ENCODE data around the gene WWC1.

Gene WWC1

DNA sequence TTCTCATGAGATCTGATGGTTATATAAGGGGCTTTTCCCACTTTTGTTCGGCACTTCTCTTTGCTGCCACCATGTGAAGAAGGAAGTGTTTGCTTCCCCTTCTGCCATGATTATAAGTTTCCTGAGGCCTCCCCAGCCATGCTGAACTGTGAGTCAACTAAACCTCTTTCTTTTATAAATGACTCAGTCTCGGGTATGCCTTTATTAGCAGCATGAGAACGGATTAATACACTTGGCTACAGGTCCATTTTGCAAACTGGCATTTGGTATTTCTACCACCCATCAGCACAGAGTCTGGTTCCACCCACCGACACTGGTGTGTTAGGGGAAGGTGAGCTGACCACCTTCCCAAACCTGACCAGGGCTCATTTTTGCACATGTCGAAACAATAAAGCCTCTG lies 146.9 kb downstream of the WWC1 start:
- DNase-seq (ENCODE audit: low read depth in 2 of 2) = no peak

DNA sequence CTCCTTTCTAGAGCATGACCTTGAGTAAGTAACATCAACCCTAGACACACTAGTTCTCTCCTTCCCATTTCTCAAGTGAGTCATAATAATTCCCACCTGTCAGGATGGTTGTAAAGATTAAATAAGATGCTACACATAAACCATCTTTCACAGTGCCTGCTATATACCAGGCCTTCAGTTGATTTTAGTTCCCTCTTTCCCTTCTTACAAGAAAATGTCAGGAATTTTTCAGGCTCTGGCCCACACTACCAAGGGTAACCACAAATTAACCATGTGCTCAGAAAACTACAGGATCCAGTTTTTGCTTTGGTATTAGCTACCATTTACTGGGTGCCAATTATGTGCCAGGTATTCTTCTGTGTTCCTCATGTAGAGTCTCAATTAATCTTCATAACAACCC lies 152.1 kb downstream of the WWC1 start:
- DNase-seq (ENCODE audit: low read depth in 2 of 2) = no peak

DNA sequence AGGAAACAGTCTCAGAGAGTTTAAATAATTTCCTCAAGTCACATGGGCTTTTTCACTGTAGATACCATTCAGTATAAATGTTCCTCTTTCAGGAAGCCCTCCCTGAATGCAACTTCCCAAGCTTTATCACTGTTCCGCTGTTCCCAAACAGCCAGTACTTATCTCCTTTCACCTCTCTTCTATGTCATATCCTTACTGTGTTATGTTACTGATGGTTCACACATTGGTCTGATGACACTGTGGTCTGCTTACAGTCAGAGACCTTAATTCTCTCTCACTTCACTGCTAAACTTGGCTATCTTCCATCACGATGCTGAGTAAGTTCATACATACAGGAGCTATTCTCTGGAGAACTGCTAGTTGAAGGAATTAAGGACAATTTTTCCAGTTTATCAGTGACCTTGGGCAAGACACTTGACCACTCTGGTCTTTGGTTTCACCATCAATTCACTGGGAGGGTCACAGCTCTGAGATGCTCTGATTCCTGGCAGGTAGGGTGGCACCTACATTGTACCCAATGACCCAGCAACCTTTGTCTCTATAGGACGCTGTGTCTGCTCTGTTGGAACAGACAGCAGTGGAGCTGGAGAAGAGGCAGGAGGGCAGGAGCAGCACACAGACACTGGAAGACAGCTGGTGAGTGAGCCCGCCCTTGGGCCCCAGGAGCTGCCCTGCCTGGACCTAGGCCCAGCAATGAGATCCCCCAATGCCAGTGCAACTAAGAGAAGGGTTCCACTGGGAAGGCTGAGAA lies 152.7 kb downstream of the WWC1 start:
- no peak for DNase-seq (ENCODE audit: low read depth in 2 of 2)

DNA sequence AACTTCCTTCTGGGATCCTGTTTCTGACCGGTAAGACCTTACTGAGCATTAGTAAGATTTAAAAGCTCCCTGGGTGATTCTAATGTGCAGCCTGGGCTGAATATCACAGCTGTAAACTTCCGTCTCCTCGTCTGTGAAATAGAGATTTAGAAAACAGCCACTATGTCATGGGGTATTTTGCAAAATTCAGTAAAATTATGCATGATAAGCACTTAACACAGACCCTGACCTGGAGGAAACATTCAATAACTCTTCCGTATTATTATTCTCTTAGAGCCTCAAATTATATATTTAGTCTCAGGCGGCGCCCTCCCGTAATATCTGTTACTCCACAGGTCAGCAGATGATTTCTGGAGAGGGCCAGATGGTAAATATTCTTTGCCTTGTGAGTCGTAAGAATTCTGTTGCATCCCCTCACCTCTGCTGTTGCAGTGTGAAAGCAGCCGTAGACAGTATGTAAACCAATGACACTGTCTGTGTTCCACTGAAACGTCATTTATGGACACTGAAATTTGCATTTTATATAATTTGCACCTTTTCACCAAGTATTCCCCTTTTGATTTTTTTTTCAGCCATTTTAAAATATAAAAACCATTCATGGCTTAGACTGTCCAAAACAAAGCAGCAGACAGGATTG lies 155.7 kb downstream of the WWC1 start:
- DNase-seq (ENCODE audit: low read depth in 2 of 2) = no peak

DNA sequence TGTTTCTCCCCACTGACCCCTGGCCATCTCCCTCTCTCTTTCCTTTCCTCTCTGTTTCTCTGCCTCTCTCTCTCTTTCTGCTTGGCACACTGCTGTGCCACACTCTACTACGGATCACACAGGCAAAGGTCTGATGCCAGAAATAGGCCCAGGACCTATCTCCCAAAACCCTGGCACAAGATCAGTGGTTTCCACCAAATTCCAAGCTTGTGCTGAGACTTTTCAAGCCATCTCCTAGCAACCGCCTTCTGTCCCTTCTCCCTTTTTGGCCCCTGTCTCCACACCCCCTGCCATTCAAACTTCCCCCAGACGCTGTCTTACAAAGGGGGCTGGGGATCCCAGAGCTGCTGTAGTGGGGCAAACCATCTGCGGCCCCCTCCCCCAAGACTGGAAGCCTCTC lies 156.4 kb downstream of the WWC1 start:
- no peak for DNase-seq (ENCODE audit: low read depth in 2 of 2)

DNA sequence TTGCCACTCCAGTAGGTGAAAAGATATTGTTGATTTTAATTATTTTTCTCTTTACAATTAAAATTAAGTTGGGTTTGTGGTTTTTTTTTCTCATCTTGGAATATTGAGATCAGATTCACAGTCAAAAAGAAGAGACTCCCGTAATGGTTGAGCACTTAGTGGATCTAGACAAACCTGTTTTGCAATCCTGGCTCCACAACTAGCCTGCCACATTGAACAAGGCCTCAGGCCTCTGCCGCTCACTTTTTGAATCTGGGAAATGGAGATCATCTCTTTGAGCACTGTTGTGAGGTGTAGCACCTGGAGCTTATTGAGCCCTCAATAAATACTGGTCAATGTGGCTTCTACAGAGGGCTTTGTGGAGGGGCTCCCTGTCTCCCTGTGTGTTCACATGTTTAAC lies 157.7 kb downstream of the WWC1 start:
- no peak for DNase-seq (ENCODE audit: low read depth in 2 of 2)

DNA sequence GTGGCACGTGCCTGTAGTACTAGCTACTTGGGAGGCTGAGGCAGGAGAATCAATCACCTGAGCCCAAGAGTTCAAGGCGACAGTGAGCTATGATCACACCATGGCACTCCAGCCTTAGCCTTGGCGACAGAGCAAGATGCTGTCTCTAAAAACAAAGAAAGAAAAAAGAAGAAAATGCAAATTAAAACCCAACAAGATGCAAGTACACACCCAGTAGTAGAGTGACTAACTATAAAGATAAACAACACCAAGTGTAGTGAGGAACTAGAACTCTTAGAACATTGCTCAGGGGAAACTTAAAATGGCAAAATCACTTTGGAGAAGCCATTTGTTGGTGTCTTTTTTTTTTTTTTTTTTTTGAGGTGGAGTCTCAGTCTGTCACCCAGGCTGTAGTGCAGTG lies 160.1 kb downstream of the WWC1 start:
- DNase-seq (ENCODE audit: low read depth in 2 of 2) = no peak

DNA sequence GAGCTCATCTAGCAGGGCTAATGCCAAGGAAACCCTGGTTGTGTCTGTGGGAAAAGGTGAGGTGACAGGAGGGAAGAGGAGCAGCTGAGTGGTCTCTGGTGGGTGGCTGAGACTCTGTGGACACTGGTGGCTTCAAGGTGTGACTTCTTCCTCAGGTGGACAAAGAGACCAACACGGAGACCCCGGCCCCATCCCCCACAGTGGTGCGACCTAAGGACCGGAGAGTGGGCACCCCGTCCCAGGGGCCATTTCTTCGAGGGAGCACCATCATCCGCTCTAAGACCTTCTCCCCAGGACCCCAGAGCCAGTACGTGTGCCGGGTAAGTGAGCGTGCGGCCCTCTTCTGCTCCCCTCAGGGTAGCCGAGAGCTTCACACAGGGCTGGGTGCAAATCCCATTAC lies 163.8 kb downstream of the WWC1 start:
- no peak for DNase-seq (ENCODE audit: low read depth in 2 of 2)

DNA sequence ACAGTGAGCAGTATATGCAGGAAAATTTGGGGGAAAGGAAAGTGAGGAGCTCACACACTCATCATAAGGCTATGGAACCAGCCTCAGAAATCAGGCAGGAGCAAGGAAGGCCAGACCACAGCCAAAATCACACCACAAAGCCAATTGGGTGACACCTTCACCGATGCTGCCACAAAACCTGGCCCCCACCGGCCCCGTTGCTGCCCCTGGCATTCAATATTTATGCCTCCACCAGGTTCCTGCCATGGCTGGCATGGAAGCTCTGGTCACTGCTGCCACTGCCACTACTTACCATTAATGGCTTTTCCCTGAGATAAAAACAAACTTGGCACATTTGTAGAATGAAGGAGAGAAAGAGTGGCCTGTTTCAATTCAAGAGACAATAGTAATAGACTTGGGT lies 166.1 kb downstream of the WWC1 start:
- no peak for DNase-seq (ENCODE audit: low read depth in 2 of 2)

DNA sequence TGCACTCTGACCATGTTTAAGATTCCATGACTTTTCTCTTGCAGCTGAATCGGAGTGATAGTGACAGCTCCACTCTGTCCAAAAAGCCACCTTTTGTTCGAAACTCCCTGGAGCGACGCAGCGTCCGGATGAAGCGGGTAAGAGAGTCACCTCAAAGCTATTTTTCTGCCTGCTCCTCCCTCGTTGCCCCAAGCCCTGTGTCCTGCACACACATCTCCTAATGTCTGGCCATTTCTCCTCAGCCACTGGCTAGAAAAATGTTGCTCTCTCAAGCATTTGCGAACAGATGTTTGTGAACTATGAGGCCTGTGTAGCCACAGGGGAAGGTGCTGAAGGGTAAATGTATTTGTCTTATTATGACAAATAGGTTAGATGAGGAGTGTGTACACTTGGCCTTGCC lies 169.2 kb downstream of the WWC1 start:
- DNase-seq (ENCODE audit: low read depth in 2 of 2) = no peak

DNA sequence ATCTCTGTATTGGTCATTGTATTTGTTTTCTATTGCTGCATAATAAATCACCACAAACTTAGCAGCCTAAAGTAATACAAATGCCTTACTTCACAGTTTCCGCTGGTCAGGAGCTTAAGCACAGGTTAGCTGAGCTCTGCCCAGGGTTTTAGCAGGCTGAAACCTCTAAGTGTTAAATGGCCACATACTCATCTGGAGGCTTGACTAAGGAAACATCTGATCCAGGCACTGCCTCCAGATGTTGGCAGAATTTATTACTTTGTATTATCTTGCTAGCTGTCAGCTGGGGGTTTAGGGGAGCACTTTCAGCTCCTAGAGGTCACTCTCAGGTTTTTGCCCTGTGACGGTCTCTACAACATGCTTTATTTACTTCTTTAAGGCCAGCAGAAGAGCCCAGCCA lies 171.6 kb downstream of the WWC1 start:
- no peak for DNase-seq (ENCODE audit: low read depth in 2 of 2)

DNA sequence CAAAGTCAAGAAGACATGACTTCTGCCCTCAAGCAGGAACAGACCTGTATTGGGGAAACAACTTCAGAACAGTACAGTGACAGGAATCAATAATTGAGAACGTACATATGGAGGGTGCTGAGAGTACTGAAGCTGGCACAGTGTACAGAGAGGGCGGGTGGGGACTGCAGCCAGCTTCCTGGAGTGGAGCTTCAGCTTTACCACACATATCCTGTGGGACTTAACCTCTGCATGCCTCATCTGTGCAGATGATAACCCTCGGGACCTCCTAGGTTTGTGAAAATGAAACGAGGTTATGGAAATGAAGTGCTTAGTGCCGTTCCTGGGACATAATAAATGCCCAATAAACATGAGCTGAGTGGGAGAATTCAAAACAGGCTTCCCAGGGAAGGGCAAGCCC lies 172.8 kb downstream of the WWC1 start:
- no peak for DNase-seq (ENCODE audit: low read depth in 2 of 2)

DNA sequence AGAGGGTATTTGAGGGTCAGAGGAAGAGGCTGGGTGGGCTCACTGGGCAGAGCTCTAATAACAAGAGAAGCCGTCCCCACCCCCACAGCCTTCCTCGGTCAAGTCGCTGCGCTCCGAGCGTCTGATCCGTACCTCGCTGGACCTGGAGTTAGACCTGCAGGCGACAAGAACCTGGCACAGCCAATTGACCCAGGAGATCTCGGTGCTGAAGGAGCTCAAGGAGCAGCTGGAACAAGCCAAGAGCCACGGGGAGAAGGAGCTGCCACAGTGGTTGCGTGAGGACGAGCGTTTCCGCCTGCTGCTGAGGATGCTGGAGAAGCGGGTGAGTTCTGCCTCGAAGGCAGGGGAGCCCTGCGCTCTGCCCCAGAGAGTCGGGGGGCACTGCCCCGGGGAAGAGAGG lies 173.2 kb downstream of the WWC1 start:
- no peak for DNase-seq (ENCODE audit: low read depth in 2 of 2)

DNA sequence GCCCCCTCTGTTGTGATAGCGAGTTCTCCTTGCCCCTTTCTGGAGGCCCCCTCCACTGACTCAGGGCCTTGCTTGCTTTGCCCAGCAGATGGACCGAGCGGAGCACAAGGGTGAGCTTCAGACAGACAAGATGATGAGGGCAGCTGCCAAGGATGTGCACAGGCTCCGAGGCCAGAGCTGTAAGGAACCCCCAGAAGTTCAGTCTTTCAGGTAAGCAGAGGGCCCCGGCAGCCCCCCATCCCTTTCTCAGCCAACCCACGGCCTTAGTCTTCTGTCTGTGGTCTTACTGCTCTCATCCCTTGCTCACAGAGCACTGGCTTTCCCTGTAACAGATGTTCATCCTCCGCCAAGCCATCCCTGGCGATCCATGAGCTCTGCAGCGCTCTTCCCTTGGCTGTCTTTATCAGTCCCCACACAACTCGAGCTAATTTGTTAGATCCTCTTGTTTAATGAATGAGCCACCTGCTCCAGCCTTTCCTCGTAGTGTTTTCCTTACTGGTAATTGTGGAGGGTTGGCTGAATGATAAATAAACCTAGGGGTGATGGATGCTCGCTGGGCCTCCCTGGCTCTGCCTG lies 176.4 kb downstream of the WWC1 start:
- no peak for DNase-seq (ENCODE audit: low read depth in 2 of 2)

DNA sequence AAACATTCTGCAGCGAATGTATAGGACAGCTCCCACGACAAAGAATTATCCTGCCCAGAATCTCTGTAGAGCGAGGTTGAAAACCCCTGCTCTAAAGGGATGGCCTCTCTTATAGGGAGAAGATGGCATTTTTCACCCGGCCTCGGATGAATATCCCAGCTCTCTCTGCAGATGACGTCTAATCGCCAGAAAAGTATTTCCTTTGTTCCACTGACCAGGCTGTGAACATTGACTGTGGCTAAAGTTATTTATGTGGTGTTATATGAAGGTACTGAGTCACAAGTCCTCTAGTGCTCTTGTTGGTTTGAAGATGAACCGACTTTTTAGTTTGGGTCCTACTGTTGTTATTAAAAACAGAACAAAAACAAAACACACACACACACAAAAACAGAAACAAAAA lies 177.4 kb downstream of the WWC1 start:
- DNase-seq (ENCODE audit: low read depth in 2 of 2) = no peak

DNA sequence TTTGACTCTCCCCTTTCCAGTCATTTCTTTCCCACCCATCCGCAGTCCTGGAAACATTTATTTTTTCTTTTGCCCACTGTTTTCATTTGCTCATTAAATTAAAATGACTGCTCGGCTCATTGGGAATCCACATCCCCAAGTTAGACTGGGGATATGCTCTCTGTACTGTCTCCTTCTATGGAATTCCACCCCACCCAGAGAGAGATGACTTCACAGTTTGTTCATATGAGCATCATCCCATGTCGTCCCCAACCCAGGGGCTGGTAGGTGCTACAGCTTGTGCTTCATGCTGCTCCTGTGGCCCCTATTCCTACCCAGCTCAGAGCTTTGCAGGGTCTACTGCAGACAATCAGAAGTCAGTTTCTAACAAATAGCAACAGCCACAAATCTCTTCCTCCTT lies 178.4 kb downstream of the WWC1 start:
- DNase-seq (ENCODE audit: low read depth in 2 of 2) = no peak

DNA sequence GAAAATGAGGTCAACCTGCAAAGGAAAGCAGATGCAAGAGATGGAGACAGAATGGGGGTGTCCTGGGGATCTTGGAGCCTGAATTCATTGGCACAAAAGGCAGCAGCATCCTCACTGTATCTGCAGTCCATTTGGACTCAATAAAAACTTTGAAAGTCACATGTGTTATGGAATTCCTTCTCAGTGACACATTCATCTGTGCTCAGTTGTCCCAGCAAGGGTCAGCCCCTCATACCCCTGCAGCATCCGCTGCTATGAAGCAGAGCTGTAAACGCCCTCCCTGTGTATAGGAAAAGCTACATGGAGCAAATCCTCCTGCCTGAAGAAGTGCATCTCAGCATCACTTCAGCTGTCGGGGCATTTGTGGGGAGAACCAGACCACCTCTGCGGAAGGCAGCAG lies 180.3 kb downstream of the WWC1 start:
- DNase-seq (ENCODE audit: low read depth in 2 of 2) = no peak

DNA sequence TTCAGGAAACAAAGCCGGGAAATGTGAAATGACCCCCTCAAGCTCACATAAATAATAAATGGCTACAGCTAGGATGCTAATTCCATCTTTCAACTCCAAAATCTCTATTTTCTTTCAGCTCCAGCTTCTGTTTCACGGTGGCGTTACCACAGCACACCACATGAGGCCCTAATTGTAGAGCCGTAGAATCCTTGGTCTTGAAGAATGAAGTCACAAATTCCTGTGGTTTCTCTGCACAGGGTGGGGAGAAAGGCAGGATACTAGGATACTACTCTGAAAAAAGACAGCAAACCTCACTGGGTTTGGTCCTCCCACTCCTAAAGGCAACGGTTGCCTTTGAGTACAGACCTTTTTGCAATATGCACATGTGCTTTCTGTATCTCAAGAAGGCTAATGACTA lies 180.9 kb downstream of the WWC1 start:
- no peak for DNase-seq (ENCODE audit: low read depth in 2 of 2)

DNA sequence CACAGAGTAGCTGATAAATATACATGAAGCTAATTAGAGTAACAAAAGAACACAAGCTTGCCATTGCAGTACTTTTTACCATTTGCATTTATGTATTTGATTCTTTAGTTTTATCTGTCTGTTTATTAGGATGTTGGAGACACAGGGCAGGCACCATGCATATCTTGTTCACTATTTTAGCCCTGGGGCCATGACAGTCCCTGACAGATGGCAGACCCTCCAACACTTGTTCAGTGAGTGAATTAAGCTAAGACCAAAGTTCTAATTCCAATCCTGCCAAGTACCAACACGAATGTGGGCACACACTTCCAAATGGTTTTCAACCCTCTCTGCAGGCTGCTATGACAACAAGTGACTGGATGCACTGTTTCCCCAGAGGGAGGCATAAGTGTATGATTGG lies 182.9 kb downstream of the WWC1 start:
- DNase-seq (ENCODE audit: low read depth in 2 of 2) = no peak

DNA sequence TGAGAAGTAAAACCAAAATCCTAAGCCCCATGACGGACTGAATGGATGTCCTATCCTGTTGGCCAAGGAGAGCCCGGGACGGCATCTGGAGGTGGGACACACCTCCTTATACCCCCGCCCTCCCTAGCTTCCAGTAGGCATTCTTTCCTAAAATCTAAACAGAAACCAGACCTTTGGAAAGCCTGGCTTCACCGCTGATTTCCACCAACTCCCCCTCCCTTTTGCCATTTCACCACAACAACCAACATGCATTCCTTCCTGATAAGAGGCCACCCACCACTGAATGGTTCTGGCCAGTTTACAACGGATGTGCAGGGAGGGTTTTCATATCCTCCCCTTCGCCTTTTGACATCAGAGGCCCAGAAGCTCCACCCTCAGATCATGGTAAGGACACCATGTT lies 185.6 kb downstream of the WWC1 start:
- no peak for DNase-seq (ENCODE audit: low read depth in 2 of 2)

DNA sequence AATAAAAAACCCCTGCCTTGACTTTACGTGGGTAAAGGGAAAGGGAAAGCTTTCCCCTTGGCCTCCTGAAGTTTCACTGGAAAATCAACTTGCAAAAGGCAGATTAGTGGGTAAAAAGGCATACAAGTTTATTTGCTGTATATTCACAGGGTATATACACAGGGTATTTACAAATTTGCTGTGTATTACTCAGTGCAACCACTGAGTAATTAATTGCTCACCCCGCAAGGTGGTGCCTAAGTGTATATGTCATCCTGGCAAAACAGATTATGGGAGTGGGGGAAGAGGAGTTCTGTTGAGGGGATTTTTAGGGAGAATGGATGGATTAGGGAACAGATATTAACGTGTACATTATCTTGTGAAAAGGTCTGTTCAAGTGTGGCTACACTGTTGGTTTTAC lies 187.7 kb downstream of the WWC1 start:
- DNase-seq (ENCODE audit: low read depth in 2 of 2) = no peak

DNA sequence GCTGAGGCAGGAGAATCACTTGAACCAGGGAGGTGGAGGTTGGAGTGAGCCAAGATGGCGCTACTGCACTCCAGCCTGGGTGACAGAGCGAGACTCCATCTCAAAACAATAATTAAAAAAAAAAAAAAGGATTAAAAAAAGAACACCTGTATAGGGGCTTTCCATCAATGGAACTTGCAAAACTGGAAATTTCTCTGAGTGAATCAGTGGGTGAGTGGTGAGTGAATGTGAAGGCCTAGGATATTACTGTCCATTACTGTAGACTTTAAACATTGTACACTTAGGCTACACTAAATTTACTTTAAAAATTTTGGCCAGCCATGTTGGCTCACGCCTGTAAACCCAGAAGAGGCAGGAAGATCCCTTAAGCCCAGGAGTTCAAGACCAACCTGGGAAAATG lies 189.2 kb downstream of the WWC1 start:
- DNase-seq (ENCODE audit: low read depth in 2 of 2) = no peak

DNA sequence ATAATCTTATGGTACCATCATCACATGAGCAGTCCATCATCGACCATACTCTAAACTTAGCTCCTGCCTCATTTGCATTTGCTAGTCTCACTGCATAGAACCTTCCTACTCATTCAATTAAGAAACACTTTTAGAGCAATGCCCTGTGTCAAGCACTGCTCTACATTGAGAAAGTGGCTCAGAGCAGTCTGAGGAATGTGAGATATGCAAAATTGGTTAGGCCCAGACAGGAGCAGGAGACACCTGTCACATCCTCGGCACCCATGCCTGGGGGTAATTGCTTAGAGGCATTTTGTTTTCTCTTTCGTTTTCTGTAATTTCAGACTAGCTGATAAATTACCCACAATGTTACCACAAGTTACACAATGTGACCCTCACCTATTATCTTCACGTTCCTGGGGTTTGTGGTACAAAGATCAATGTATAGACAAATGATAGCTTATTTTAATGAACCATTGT lies 189.9 kb downstream of the WWC1 start:
- DNase-seq (ENCODE audit: low read depth in 2 of 2) = no peak

DNA sequence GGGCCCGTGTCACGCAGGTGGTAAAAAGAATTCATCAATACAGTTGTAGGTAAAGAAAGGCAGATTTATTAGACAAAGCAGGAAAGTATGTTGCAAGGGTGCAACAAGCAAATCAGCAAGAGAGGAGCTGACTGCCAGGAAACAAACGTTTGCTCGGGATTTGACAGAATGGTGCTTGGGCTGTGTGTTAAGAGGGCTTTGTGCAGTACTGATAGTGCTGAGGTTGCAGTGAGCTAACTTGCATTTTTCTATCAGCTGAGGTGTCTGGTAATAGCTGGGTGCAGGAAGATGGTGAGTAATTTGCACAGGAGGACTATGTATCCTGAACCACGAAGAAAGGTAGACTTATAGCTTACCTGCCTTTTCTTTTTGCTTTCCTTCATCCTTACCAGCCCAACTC lies 190.9 kb downstream of the WWC1 start:
- no peak for DNase-seq (ENCODE audit: low read depth in 2 of 2)
